CD14-positive monocyte (primary cell): Measurements from ENCODE around the gene SLC6A7. TPM values are rescaled to one million over a fixed set of nuclear protein-coding genes. Genes with fewer than 3 reads are reported as not detected.
"Not testable (repeated sequence)": the region's sequence is repeated elsewhere in the genome, so short reads cannot be mapped to it uniquely, and the experiment has no call there.

Source experiments
- DNase-seq, 3 donors: peaks; one replicate each; pipeline ENCODE4 v3.0.0-alpha.2; 2011 to 2022
- H2AFZ ChIP-seq: 2 replicates; pipeline ENCODE4 v1.6.0; 2012; ENCODE audit warnings: mild to moderate bottlenecking, low read depth, low read length, inconsistent platforms; ENCODE audit not compliant: insufficient read depth, poor library complexity, severe bottlenecking
- H3K27ac ChIP-seq, 2 donors: 1 replicate in 1 of 2; 2 replicates in 1 of 2; pipeline ENCODE4 v1.5.1; 2012 to 2013; ENCODE audit warnings: low read length in 2 of 2, control low read depth in 1 of 2, inconsistent platforms in 1 of 2, low read depth in 1 of 2, mild to moderate bottlenecking in 1 of 2
- H3K27me3 ChIP-seq, 2 donors: one replicate each; pipeline versions ENCODE4 v1.6.0 to v1.6.1; 2011 to 2013; ENCODE audit warnings: low read length in 2 of 2; ENCODE audit not compliant: control insufficient read depth in 2 of 2, insufficient read depth in 2 of 2
- H3K36me3 ChIP-seq, 2 donors: replicated peaks in 1 of 2; 1 replicate in 1 of 2; 2 replicates in 1 of 2; pipeline versions ENCODE4 v1.5.1 to v1.6.1; 2012 to 2013; ENCODE audit warnings: low read length in 2 of 2, control low read depth in 1 of 2, inconsistent platforms in 1 of 2, mild to moderate bottlenecking in 1 of 2; ENCODE audit not compliant: insufficient read depth in 2 of 2, control insufficient read depth in 1 of 2
- H3K4me1 ChIP-seq, 2 donors: 1 replicate in 1 of 2; 2 replicates in 1 of 2; pipeline versions ENCODE4 v1.5.1 to v1.6.1; 2012 to 2013; ENCODE audit warnings: low read length in 2 of 2, control low read depth in 1 of 2, inconsistent platforms in 1 of 2, mild to moderate bottlenecking in 1 of 2, moderate library complexity in 1 of 2; ENCODE audit not compliant: insufficient read depth in 2 of 2, control insufficient read depth in 1 of 2
- H3K4me2 ChIP-seq: replicated peaks from 2 replicates; pipeline ENCODE3; 2012; ENCODE audit warnings: low read length, moderate library complexity, mild to moderate bottlenecking; ENCODE audit not compliant: poor library complexity, severe bottlenecking; ENCODE audit errors: extremely low read depth
- H3K4me3 ChIP-seq, 3 experiments: fragments of 200-600 bp in 1 of 3; sonication (generic) in 1 of 3; replicated peaks in 1 of 3; 1 replicate in 2 of 3; 2 replicates in 1 of 3; pipeline ENCODE4 v1.5.1; 2011 to 2013; ENCODE audit warnings: low read length in 3 of 3, mild to moderate bottlenecking in 3 of 3, control low read depth in 2 of 3, low read depth in 2 of 3, inconsistent platforms in 1 of 3, moderate library complexity in 1 of 3
- H3K79me2 ChIP-seq: 2 replicates; pipeline ENCODE4 v1.6.0; 2012; ENCODE audit warnings: mild to moderate bottlenecking, control low read depth, inconsistent platforms, low read length, moderate library complexity; ENCODE audit not compliant: insufficient read depth
- H3K9ac ChIP-seq: 2 replicates; pipeline ENCODE4 v1.6.0; 2017; ENCODE audit warnings: low read length, mild to moderate bottlenecking; ENCODE audit not compliant: insufficient read depth, poor library complexity, severe bottlenecking
- H3K9me3 ChIP-seq, 2 donors: replicated peaks in 1 of 2; 1 replicate in 1 of 2; 2 replicates in 1 of 2; pipeline versions ENCODE4 v1.5.1 to v1.6.1; 2012 to 2013; ENCODE audit warnings: low read length in 2 of 2, control low read depth in 1 of 2; ENCODE audit not compliant: control insufficient read depth in 1 of 2, insufficient read depth in 1 of 2
- H4K20me1 ChIP-seq: 2 replicates; pipeline ENCODE4 v1.6.0; 2012; ENCODE audit warnings: mild to moderate bottlenecking, low read length, control low read depth, moderate library complexity; ENCODE audit not compliant: insufficient read depth
- H3K27ac Mint-ChIP-seq, 7 donors: one replicate each; pipeline ENCODE4 v1.8.0; 2020; ENCODE audit warnings: mild to moderate bottlenecking in 7 of 7, mixed read lengths in 7 of 7, moderate library complexity in 6 of 7, inconsistent platforms in 2 of 7
- H3K27me3 Mint-ChIP-seq, 3 donors: one replicate each; pipeline ENCODE4 v1.8.0; 2021 to 2022; ENCODE audit warnings: low read depth in 3 of 3, mild to moderate bottlenecking in 3 of 3, mixed read lengths in 3 of 3, moderate library complexity in 3 of 3, inconsistent platforms in 1 of 3
- H3K36me3 Mint-ChIP-seq, 2 donors: one replicate each; pipeline ENCODE4 v1.8.0; 2020; ENCODE audit warnings: mixed read lengths in 2 of 2, inconsistent platforms in 1 of 2, mild to moderate bottlenecking in 1 of 2
- H3K4me1 Mint-ChIP-seq: one replicate; pipeline ENCODE4 v1.8.0; 2020; ENCODE audit warnings: mild to moderate bottlenecking, mixed read lengths
- H3K4me3 Mint-ChIP-seq, 2 donors: one replicate each; pipeline ENCODE4 v1.8.0; 2020; ENCODE audit warnings: mild to moderate bottlenecking in 2 of 2, mixed read lengths in 2 of 2, moderate library complexity in 1 of 2
- H3K9me3 Mint-ChIP-seq, 7 donors: one replicate each; pipeline ENCODE4 v1.8.0; 2020 to 2022; ENCODE audit warnings: mixed read lengths in 7 of 7, mild to moderate bottlenecking in 6 of 7, moderate library complexity in 6 of 7, inconsistent platforms in 2 of 7
- CTCF ChIP-seq: fragments of 200-600 bp; IDR thresholded peaks from one replicate; pipeline ENCODE4 v1.8.0; 2022; ENCODE audit warnings: antibody characterized with exemption, mild to moderate bottlenecking
- WGBS: methylation state at CpG from one replicate; pipeline ENCODE4 v1.1.5; 2013; ENCODE audit warnings: missing lambda C conversion rate; ENCODE audit not compliant: insufficient coverage; 5-methylcytosine and 5-hydroxymethylcytosine counted together
- intact Hi-C, 2 donors: fragments of 100-400 bp; cut with micrococcal nuclease; formaldehyde crosslinking; loops; one replicate each; pipeline versions ENCODE4 v1.15.0 to v1.15.1; 2023
- polyA plus RNA-seq, 3 donors: library from polyadenylated mRNA; depleted of rRNA in 1 of 3; unstranded in 2 of 3; stranded (reverse) in 1 of 3; fragments of 300-500 nt in 2 of 3; fragments of >200 nt in 1 of 3; fragmentation: Illumina TruSeq in 2 of 3; gene quantifications; 1 replicate in 2 of 3; 2 replicates in 1 of 3; pipeline ENCODE4 v1.2.3, GENCODE V29; 2012 to 2021

The SLC6A7 gene
- polyA plus RNA-seq, 3 donors = 0.07 TPM; not detected in 2

DNA sequence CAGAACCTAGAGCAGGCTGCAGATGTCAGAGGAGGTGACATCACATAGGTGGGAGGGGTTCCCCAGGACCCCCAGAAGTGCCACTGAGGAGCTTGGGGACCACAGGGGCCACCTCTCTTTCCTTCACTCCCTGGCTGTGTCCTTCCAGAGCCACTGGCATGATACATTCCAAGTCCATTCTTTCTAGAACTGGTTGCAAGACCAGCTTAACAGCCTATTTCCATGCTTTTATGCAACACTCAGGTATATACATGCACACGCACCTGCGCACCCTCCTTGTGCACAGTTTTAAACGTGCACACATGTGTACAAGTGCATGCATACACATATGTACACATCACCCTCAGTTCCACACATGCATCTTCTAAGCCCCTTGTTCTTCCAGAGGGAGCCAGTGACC lies 39.7 kb downstream of the SLC6A7 start:
- TF ChIP-seq CTCF = no peak
- H3K4me3 Mint-ChIP-seq = no peak overlapping the region
- Histone ChIP-seq H3K9ac (no peak overlapping the region), H3K4me2 (no peak overlapping the region), H2AFZ (no peak overlapping the region), H3K9me3 (no peaks in the 10 kb centered on the region), H4K20me1 (no peaks in the 10 kb centered on the region), H3K27ac (no peak overlapping the region), H3K79me2 (no peaks in the 10 kb centered on the region), H3K27me3 (no peaks in the 10 kb centered on the region), H3K4me3 (no peak overlapping the region), H3K4me1 (peaks cover 5 to 10% of the 10 kb centered on the region in 2 donors), H3K36me3 (no peaks in the 10 kb centered on the region)
- no peaks in the 10 kb centered on the region for H3K36me3 Mint-ChIP-seq
- peaks cover 15% of the 10 kb centered on the region for H3K4me1 Mint-ChIP-seq
- WGBS = 94% methylated on average over 3 of the region's 3 CpGs
- H3K27ac Mint-ChIP-seq = no peak overlapping the region
- DNase-seq = no peak
- intact Hi-C loops = no loop called here
- no peaks in the 10 kb centered on the region for H3K9me3 Mint-ChIP-seq
- peaks cover 1 to 7% (median 2%) of the 10 kb centered on the region in 3 donors for H3K27me3 Mint-ChIP-seq

- H3K9ac ChIP-seq = no peak overlapping the region
- H3K36me3 ChIP-seq = no peaks in the 10 kb centered on the region
- 87% methylated on average over 6 of the region's 7 CpGs for WGBS
These were observed 41.0 kb downstream of the SLC6A7 start for GRCh38 chr5:150230842-150231241.

DNA sequence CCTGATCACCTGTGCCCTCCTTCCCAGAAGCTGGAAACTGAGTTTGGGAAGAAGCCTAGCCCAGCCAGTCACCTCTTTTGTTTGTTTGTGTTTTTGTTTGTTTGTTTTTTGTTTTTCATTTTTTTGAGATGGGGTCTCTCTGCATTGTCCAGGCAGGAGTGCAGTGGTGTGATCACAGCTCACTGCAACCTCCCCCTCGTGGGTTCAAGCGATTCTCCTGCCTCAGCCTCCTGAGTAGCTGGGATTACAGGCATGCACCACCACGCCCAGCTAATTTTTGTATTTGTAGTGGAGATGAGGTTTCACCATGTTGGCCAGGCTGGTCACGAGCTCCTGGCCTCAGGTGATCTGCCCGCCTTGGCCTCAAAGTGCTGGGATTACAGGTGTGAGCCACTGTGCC lies 43.8 kb downstream of the SLC6A7 start:
- H4K20me1 ChIP-seq, DNase-seq, H3K4me2 ChIP-seq, H3K9me3 ChIP-seq, H3K27me3 ChIP-seq, H3K4me3 ChIP-seq, H3K36me3 ChIP-seq, H3K9ac ChIP-seq, H2AFZ ChIP-seq, H3K79me2 ChIP-seq, intact Hi-C loops, H3K4me3 Mint-ChIP-seq, H3K27ac ChIP-seq, H3K36me3 Mint-ChIP-seq, H3K27ac Mint-ChIP-seq, H3K9me3 Mint-ChIP-seq: not testable (repeated sequence)
- peaks cover 13 to 19% of the 10 kb centered on the region in 2 donors for H3K4me1 ChIP-seq
- H3K27me3 Mint-ChIP-seq = peaks cover 0 to 11% (median 4%) of the 10 kb centered on the region in 3 donors
- 95% methylated on average over 3 of the region's 5 CpGs for whole genome bisulfite sequencing
- H3K4me1 Mint-ChIP-seq = peaks cover 17% of the 10 kb centered on the region

More at GRCh38 chr5:150230842-150231241, 41.0 kb downstream of the SLC6A7 start:
- Mint-ChIP-seq H3K27ac (peak overlapping the region in 1 of 7 donors; percentile 57), H3K27me3 (peaks cover 1 to 11% (median 4%) of the 10 kb centered on the region in 3 donors), H3K36me3 (no peaks in the 10 kb centered on the region), H3K9me3 (no peaks in the 10 kb centered on the region), H3K4me3 (no peak overlapping the region), H3K4me1 (peaks cover 24% of the 10 kb centered on the region)
- no peak for TF ChIP-seq CTCF
- Histone ChIP-seq H2AFZ (no peak overlapping the region), H4K20me1 (no peaks in the 10 kb centered on the region), H3K79me2 (no peaks in the 10 kb centered on the region), H3K4me2 (no peak overlapping the region), H3K27ac (no peak overlapping the region), H3K27me3 (no peaks in the 10 kb centered on the region), H3K9me3 (no peaks in the 10 kb centered on the region), H3K4me3 (no peak overlapping the region), H3K4me1 (peaks cover 13 to 19% of the 10 kb centered on the region in 2 donors)
- no peak for DNase-seq
- intact Hi-C loops = no loop called here
